ENCODE results near the gene LMO2.

Gene LMO2

DNA sequence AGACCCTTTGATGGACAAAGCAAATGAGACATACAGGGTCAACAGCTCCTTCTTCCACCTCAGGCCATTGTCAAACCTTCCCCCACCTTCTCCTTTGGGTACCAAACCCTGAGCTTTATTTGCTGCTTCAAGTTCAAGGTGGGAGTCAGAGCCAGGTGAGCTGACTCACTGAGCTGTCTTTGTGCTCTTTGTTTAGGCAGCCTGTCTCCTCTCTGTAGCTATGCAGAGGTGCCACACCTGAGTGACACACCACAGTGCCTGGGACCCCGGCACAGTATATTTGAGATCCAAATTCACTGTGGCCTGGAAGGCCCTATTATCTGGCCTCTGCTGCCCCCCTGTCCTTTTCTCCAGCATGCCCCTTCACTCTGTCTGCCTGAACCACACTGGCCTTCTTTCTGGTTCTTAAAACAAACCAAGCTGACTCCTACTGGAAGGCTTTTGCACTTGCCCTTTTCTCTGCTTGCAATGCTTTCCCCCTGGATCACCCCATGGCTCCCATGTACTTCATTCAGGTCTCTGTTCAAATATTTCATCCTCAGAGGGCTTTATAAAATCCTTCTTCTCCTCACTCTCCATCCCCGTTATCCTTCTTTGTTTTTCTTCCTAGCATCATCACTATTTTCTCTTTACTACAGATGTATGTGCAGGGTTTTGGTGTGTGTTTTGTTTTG, 16.1 kb downstream of the LMO2 start:
- no peaks in the 10 kb centered on the region for H3K36me3 ChIP-seq (ENCODE audit: control insufficient read depth, insufficient read depth, low read length)
- no peak for DNase-seq
- no peaks in the 10 kb centered on the region for H3K27me3 ChIP-seq (replicated peaks; ENCODE audit: control insufficient read depth, insufficient read depth, low read length, poor library complexity, severe bottlenecking)
- no peaks in the 10 kb centered on the region for H3K9me3 ChIP-seq (ENCODE audit: control insufficient read depth, low read length)
- H3K4me1 ChIP-seq (ENCODE audit: control insufficient read depth, insufficient read depth, low read length, poor library complexity, severe bottlenecking) = no peaks in the 10 kb centered on the region
- H3K27ac ChIP-seq (ENCODE audit: insufficient read depth, low read length, poor library complexity, severe bottlenecking) = no peak overlapping the region
- H3K4me3 ChIP-seq (ENCODE audit: insufficient read depth, low read depth, low read length, poor library complexity, severe bottlenecking) = no peak overlapping the region

DNA sequence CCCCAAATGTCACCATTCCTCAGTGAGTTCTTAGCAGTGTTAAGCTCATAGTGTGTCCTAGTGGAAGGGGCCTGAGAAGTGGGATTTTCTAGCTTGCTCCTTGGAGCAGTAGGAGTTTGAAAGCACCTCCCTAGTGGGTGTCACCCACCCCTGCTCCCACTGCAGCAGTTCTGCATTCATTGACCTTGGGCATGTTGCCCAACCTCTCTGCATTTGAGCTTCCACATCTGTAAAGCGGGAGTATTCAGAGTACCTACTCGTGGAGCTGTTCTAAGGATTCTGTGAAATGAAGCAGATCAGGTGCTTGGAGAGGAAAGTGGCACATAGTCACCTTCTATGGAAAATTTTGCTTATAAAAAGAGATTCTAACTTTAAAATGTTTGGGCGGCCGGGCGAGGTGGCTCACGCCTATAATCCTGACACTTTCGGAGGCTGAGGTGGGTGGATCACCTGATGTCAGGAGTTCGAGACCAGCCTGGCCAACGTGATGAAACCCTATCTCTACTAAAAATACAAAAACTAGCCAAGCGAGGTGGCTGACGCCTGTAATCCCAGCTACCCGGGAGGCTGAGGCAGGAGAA, 16.9 kb downstream of the LMO2 start:
- H3K27me3 ChIP-seq (replicated peaks; ENCODE audit: control insufficient read depth, insufficient read depth, low read length, poor library complexity, severe bottlenecking) = peaks cover 6% of the 10 kb centered on the region
- H3K27ac ChIP-seq (ENCODE audit: insufficient read depth, low read length, poor library complexity, severe bottlenecking) = no peak overlapping the region
- no peaks in the 10 kb centered on the region for H3K9me3 ChIP-seq (ENCODE audit: control insufficient read depth, low read length)
- H3K4me3 ChIP-seq (ENCODE audit: insufficient read depth, low read depth, low read length, poor library complexity, severe bottlenecking) = no peak overlapping the region
- H3K4me1 ChIP-seq (ENCODE audit: control insufficient read depth, insufficient read depth, low read length, poor library complexity, severe bottlenecking) = peaks cover 7% of the 10 kb centered on the region
- no peaks in the 10 kb centered on the region for H3K36me3 ChIP-seq (ENCODE audit: control insufficient read depth, insufficient read depth, low read length)
- no peak for DNase-seq

DNA sequence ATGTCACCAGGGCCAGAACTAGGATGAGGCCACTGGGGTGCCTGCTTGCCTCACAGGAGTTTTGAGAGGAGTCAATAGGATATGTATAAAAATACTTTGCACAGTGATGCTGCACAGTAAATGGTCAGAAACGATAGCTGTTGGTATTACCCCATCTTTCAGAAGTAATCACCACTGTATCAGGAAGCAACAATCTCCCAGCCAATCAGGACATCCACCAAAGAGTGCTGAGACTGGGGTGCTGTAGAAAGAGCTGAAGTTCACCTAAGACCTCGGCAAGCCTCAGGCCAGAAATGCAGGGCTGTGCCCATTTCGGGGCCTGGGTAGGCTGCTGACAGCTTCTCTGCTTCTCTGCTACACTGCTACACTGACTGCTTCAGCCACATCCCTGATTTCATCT, 17.4 kb downstream of the LMO2 start:
- Histone ChIP-seq H3K36me3 (ENCODE audit: control insufficient read depth, insufficient read depth, low read length) (no peaks in the 10 kb centered on the region), H3K27ac (ENCODE audit: insufficient read depth, low read length, poor library complexity, severe bottlenecking) (no peak overlapping the region), H3K27me3 (replicated peaks; ENCODE audit: control insufficient read depth, insufficient read depth, low read length, poor library complexity, severe bottlenecking) (peaks cover 9% of the 10 kb centered on the region), H3K4me3 (ENCODE audit: insufficient read depth, low read depth, low read length, poor library complexity, severe bottlenecking) (no peak overlapping the region), H3K9me3 (ENCODE audit: control insufficient read depth, low read length) (no peaks in the 10 kb centered on the region), H3K4me1 (ENCODE audit: control insufficient read depth, insufficient read depth, low read length, poor library complexity, severe bottlenecking) (peaks cover 9% of the 10 kb centered on the region)
- DNase-seq = no peak

DNA sequence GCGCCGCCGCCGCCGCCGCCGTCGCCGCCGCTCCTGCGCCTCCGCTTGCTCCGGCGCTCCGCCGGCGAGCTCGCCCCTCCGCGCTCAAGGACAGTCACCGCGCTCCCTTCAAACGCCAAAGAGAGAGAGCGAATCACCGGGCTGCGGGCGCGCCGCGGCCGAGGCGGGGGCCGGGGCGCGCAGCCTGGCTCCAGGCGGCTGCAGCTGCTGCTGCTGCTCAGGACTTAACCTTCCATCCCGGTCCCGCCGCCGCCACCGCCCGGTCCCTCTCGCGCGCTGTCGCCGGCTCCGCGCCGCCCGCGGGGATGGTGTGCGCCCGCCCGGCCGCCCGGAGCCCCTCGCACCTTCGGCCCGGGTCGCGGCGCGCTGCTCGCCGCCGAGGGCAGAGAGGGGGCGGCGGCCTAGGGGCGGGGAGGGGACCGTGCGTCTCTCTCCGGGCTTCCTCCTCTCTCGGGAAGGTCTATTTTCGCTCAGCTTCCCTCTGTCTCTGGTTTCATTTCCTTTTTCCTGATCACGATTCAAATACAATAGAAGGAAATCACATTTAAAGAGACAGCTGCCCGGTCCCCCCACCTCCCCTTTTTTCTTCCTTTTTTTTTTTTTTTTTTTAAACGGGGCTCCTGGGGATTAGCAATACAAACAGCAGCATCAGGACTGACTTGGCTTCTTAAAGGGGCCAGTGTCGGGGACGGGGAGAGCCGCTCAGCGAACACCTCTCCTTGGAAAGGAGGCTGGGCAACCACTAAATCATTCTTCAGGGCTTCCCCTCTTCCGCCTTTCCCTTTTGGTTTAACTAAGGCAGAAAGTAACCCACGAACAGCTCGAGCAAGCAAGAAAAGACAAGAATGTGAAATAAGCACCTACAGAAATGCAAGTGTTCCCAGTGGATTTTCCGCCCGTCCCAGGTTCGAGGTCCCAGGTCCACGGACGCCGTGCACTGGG, 22.1 kb downstream of the LMO2 start:
- no peak overlapping the region for H3K27ac ChIP-seq (ENCODE audit: insufficient read depth, low read length, poor library complexity, severe bottlenecking)
- no peaks in the 10 kb centered on the region for H3K9me3 ChIP-seq (ENCODE audit: control insufficient read depth, low read length)
- no peaks in the 10 kb centered on the region for H3K36me3 ChIP-seq (ENCODE audit: control insufficient read depth, insufficient read depth, low read length)
- peak overlapping the region; percentile 60 for H3K4me3 ChIP-seq (ENCODE audit: insufficient read depth, low read depth, low read length, poor library complexity, severe bottlenecking)
- DNase-seq = no peak
- peaks cover 15% of the 10 kb centered on the region for H3K4me1 ChIP-seq (ENCODE audit: control insufficient read depth, insufficient read depth, low read length, poor library complexity, severe bottlenecking)
- peaks cover 28% of the 10 kb centered on the region for H3K27me3 ChIP-seq (replicated peaks; ENCODE audit: control insufficient read depth, insufficient read depth, low read length, poor library complexity, severe bottlenecking)

DNA sequence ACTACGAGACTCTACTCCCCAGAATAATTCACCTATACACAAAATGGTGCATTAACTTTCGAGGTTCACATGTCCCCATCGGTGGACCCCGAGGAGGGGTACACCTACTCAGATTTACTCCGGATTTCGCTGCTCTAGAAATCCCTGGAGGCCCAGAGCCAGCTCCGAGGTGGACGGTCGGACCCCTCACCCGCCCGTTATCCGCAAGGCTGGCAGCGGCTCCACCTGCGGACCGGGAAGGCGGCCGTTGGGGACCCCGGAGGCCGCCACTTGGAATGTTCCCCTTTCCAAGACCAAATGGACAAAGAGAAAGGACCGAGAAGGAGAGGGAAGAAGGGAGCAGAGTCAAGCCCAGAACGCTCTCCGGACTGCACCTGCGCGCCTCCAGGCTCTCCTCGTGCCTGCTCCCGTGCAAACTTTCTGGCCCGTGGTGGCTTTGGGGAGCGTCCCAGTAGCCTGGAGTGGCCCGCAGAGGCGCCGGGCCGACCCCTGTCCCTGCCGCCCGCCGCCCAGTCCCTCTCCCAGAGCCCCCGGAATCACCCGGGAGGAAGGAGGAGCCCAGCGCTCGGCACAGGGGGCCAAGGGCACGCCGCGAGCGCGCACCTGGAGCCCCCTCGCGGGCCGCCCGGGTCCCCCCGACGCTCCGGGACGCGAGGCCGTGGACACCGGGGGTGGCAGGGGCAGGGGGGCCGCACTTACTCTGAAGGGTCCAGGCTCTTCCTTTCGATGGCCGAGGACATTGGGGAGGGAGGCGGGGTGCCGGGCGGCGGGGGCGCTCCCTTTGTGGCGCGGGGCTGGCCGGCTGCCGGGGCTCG, 23.0 kb downstream of the LMO2 start:
- Histone ChIP-seq H3K4me1 (ENCODE audit: control insufficient read depth, insufficient read depth, low read length, poor library complexity, severe bottlenecking) (peaks cover 15% of the 10 kb centered on the region), H3K36me3 (ENCODE audit: control insufficient read depth, insufficient read depth, low read length) (no peaks in the 10 kb centered on the region), H3K9me3 (ENCODE audit: control insufficient read depth, low read length) (no peaks in the 10 kb centered on the region), H3K27ac (ENCODE audit: insufficient read depth, low read length, poor library complexity, severe bottlenecking) (no peak overlapping the region), H3K4me3 (ENCODE audit: insufficient read depth, low read depth, low read length, poor library complexity, severe bottlenecking) (peak overlapping the region; percentile 37), H3K27me3 (replicated peaks; ENCODE audit: control insufficient read depth, insufficient read depth, low read length, poor library complexity, severe bottlenecking) (peaks cover 28% of the 10 kb centered on the region)
- DNase-seq = no peak

DNA sequence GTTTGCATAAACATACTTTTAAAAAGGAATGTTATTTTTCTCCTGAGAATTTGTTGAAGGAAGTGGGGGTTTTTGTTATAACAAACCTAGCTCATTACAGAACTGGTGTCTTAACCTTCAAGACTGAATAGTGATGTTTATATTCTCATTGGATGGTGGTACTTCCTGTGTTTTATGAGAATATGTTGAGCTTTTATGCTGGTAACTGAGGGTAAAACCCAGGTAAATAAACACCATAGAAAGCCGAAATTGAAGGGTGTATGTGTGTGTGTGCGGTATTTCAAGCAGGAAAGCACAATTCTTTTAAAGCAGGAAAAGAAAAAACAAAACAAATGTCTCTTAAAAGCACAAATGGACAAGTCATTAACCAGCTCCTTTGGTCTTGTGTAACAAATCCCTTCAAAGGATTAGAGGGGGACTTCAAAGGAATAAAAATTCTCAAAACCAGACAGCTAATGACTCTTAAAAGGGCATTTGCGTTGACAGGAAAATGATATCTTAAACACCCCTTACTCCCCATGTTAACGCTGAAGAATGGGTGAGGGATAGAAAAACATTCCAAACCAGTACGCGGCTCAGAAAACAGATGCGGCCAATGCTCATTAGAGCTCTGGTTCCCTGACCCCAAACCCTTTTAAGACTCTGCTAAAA, 23.8 kb downstream of the LMO2 start:
- no peak for DNase-seq
- H3K27ac ChIP-seq (ENCODE audit: insufficient read depth, low read length, poor library complexity, severe bottlenecking) = no peak overlapping the region
- H3K27me3 ChIP-seq (replicated peaks; ENCODE audit: control insufficient read depth, insufficient read depth, low read length, poor library complexity, severe bottlenecking) = peaks cover 28% of the 10 kb centered on the region
- H3K4me1 ChIP-seq (ENCODE audit: control insufficient read depth, insufficient read depth, low read length, poor library complexity, severe bottlenecking) = peaks cover 15% of the 10 kb centered on the region
- no peaks in the 10 kb centered on the region for H3K36me3 ChIP-seq (ENCODE audit: control insufficient read depth, insufficient read depth, low read length)
- no peak overlapping the region for H3K4me3 ChIP-seq (ENCODE audit: insufficient read depth, low read depth, low read length, poor library complexity, severe bottlenecking)
- H3K9me3 ChIP-seq (ENCODE audit: control insufficient read depth, low read length) = no peaks in the 10 kb centered on the region

DNA sequence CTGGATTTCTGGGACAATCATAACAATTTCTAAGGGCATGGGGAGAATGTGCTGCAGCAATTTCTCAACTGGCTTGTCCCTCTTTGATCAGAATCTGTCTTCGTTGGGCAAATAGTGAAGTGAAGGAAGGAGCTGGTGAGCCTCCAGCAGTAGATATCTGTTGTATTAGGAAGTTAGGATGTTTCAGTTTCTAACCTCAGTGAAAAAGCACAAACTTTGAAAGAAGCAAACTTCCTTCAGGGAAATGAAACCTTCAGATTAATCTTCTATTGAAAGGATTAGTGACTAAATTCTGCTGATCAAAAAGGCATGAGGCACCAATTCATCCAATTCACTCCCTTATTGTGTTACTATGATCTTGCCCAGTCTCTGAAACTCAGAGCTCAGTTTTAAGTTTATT, 24.3 kb downstream of the LMO2 start:
- no peak overlapping the region for H3K4me3 ChIP-seq (ENCODE audit: insufficient read depth, low read depth, low read length, poor library complexity, severe bottlenecking)

DNA sequence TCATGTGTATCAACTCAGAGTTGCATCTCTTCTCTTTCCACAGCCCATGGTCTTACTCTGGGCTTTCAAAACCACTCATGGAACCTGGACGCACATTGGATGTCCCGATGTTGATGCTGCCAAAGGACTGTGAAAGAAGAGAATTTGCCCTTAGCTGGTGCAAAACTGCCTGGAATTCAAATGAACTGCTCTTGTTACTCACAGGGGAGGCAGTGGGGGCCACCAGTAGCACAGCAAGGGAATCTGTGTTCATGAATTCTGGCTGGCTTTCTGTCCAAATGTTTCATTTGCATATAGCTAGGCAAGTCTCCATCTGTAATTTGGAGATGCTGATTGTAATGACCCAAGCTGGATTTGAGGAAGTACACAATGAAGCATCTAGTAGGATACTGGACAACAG, 24.9 kb downstream of the LMO2 start:
- Histone ChIP-seq H3K27me3 (replicated peaks; ENCODE audit: control insufficient read depth, insufficient read depth, low read length, poor library complexity, severe bottlenecking) (peaks cover 28% of the 10 kb centered on the region), H3K36me3 (ENCODE audit: control insufficient read depth, insufficient read depth, low read length) (no peaks in the 10 kb centered on the region), H3K4me3 (ENCODE audit: insufficient read depth, low read depth, low read length, poor library complexity, severe bottlenecking) (no peak overlapping the region), H3K27ac (ENCODE audit: insufficient read depth, low read length, poor library complexity, severe bottlenecking) (no peak overlapping the region), H3K4me1 (ENCODE audit: control insufficient read depth, insufficient read depth, low read length, poor library complexity, severe bottlenecking) (peaks cover 15% of the 10 kb centered on the region), H3K9me3 (ENCODE audit: control insufficient read depth, low read length) (no peaks in the 10 kb centered on the region)
- DNase-seq = no peak

More for the DNA sequence above, 24.3 kb downstream of the LMO2 start:
- Histone ChIP-seq H3K4me1 (ENCODE audit: control insufficient read depth, insufficient read depth, low read length, poor library complexity, severe bottlenecking) (peaks cover 15% of the 10 kb centered on the region), H3K27me3 (replicated peaks; ENCODE audit: control insufficient read depth, insufficient read depth, low read length, poor library complexity, severe bottlenecking) (peaks cover 28% of the 10 kb centered on the region), H3K9me3 (ENCODE audit: control insufficient read depth, low read length) (no peaks in the 10 kb centered on the region), H3K36me3 (ENCODE audit: control insufficient read depth, insufficient read depth, low read length) (no peaks in the 10 kb centered on the region), H3K27ac (ENCODE audit: insufficient read depth, low read length, poor library complexity, severe bottlenecking) (no peak overlapping the region)
- DNase-seq = no peak

DNA sequence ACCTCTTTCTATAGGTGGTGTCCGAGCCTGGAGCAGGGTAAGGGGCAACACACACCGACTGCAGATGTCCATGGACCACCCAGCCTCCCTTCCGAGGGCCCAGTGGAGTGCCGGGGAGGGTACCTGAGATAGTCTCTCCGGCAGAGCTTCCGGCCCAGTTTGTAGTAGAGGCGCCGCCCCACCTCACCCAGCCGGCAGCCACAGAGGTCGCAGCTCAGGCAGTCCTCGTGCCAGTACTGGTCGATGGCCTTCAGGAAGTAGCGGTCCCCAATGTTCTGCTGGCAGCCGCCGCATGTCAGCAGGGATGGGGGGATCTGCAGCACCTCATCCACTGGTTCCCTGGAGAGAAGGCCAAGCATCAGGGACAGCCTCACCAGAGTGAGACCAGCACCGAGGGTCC, 27.4 kb downstream of the LMO2 start:
- Histone ChIP-seq H3K4me3 (ENCODE audit: insufficient read depth, low read depth, low read length, poor library complexity, severe bottlenecking) (no peak overlapping the region), H3K27ac (ENCODE audit: insufficient read depth, low read length, poor library complexity, severe bottlenecking) (no peak overlapping the region), H3K9me3 (ENCODE audit: control insufficient read depth, low read length) (no peaks in the 10 kb centered on the region), H3K4me1 (ENCODE audit: control insufficient read depth, insufficient read depth, low read length, poor library complexity, severe bottlenecking) (peaks cover 6% of the 10 kb centered on the region), H3K36me3 (ENCODE audit: control insufficient read depth, insufficient read depth, low read length) (no peaks in the 10 kb centered on the region), H3K27me3 (replicated peaks; ENCODE audit: control insufficient read depth, insufficient read depth, low read length, poor library complexity, severe bottlenecking) (peaks cover 19% of the 10 kb centered on the region)
- DNase-seq = no peak
